ENCODE measurements around the gene PRLH. TPM values are rescaled to one million over a fixed set of nuclear protein-coding genes. Genes with fewer than 3 reads are reported as not detected.

PRLH gene
- polyA plus RNA-seq, 2 of the 4 experiments (the other 2 are of a cell fraction), result not detected

- Histone ChIP-seq H3K4me2 (no peak overlapping the region), H3K27ac (no peak overlapping the region), H3K9me3 (no peaks in the 10 kb centered on the region), H3K4me1 (no peaks in the 10 kb centered on the region), H3K4me3 (no peak overlapping the region)
- FAIRE-seq (no peak), DNase-seq (ENCODE audit: low read depth in 1 of 2, low spot score in 1 of 2) (no peak), ATAC-seq (no peak)
- ChIA-PET POLR2A (no interaction called here), CTCF (interaction anchor here (0.9 to 4.4 kb wide), 4 partner anchors 30 to 481 kb away, joined by 3 to 19 read pairs (median 4); no protein-coding TSS in a partner anchor)
- 83% methylated on average over 7 of the region's 7 CpGs for WGBS (ENCODE audit: missing lambda C conversion rate)
- TF ChIP-seq ATOH8 (CRISPR knock-in tag; IDR thresholded peaks at IDR 0.05; ENCODE audit: low read depth) (no peak), RAD21 (conservative IDR thresholded peaks at IDR 0.05 in 1 of 2, IDR thresholded peaks at IDR 0.05 in 1 of 2) (0 out of 5 replicates have a peak, but pooled peaks of 1 of the 2 experiments have one; percentile 6)
Measured at GRCh38 chr2:237602409-237602808, 36.0 kb downstream of the PRLH start.

GRCh38 chr2:237603049-237603717 is 36.8 kb downstream of the PRLH start:
- no peak for DNase-seq (ENCODE audit: low read depth in 1 of 2, low spot score in 1 of 2)
- Histone ChIP-seq H3K9me3 (no peaks in the 10 kb centered on the region), H3K27ac (no peak overlapping the region), H3K4me2 (no peak overlapping the region), H3K4me1 (no peaks in the 10 kb centered on the region), H3K4me3 (no peak overlapping the region)
- 80% methylated on average over 13 of the region's 13 CpGs for WGBS (ENCODE audit: missing lambda C conversion rate)
- ChIA-PET CTCF (interaction anchor here (0.9 to 4.4 kb wide), 2 partner anchors 31 to 35 kb away, joined by 3 to 19 read pairs; no protein-coding TSS in a partner anchor), POLR2A (no interaction called here)
- no peak for TF ChIP-seq HDAC2 (IDR thresholded peaks at IDR 0.05)
- TF ChIP-seq HOXB5 (CRISPR knock-in tag; IDR thresholded peaks at IDR 0.05), result no peak
- no peak for ATAC-seq
- FAIRE-seq, result no peak

- no peaks in the 10 kb centered on the region for H3K9me3 ChIP-seq
- H3K27ac ChIP-seq, result no peak overlapping the region
- CTCF ChIA-PET, result interaction anchor here (0.6 to 4.4 kb wide), 2 partner anchors 31 to 135 kb away, joined by 3 to 19 read pairs; no protein-coding TSS in a partner anchor
- WGBS (ENCODE audit: missing lambda C conversion rate), result 62% methylated on average over 15 of the region's 15 CpGs
- TF ChIP-seq BCL3 (IDR thresholded peaks at IDR 0.05) (no peak), CHD2 (IDR thresholded peaks at IDR 0.05; ENCODE audit: low read length, partially characterized antibody) (no peak), HOXA7 (CRISPR knock-in tag; IDR thresholded peaks at IDR 0.05) (no peak), CEBPB (IDR thresholded peaks at IDR 0.05) (no peak), JUN (IDR thresholded peaks at IDR 0.05) (no peak), NR3C1 (IDR thresholded peaks at IDR 0.05) (no peak), CHD4 (IDR thresholded peaks at IDR 0.05; ENCODE audit: borderline replicate concordance) (no peak), KDM1A (IDR thresholded peaks at IDR 0.05; ENCODE audit: low read depth) (no peak), FOSB (CRISPR knock-in tag; IDR thresholded peaks at IDR 0.05) (no peak), MAX (IDR thresholded peaks at IDR 0.05) (no peak), GATA3 (IDR thresholded peaks at IDR 0.05; ENCODE audit: borderline replicate concordance) (no peak), HEYL (CRISPR knock-in tag; IDR thresholded peaks at IDR 0.05) (no peak), NPAS2 (CRISPR knock-in tag; IDR thresholded peaks at IDR 0.05; ENCODE audit: borderline replicate concordance) (no peak), RNF2 (IDR thresholded peaks at IDR 0.05; ENCODE audit: borderline replicate concordance, low read depth) (no peak), JUNB (IDR thresholded peaks at IDR 0.05) (no peak), RFX5 (IDR thresholded peaks at IDR 0.05) (no peak), HDAC2 (IDR thresholded peaks at IDR 0.05) (no peak), TFCP2L1 (CRISPR knock-in tag; IDR thresholded peaks at IDR 0.05) (no peak)
- DNase-seq (ENCODE audit: low read depth in 1 of 2, low spot score in 1 of 2) (no peak), ATAC-seq (no peak), FAIRE-seq (no peak)
- H3K4me3 ChIP-seq, result no peak overlapping the region
- no peak overlapping the region for H3K4me2 ChIP-seq
- POLR2A ChIA-PET, result no interaction called here
- H3K4me1 ChIP-seq, result no peaks in the 10 kb centered on the region
Measured at GRCh38 chr2:237603718-237604362, 37.5 kb downstream of the PRLH start.

Measured in A549 (cell line).